Renal cortex interstitium (tissue), 11 donors: ENCODE data around the gene TBC1D9B. TPM values are rescaled to one million over a fixed set of nuclear protein-coding genes. Genes with fewer than 3 reads are reported as not detected.
A peak's percentile ranks its signal among the peaks of the same experiment; 100 is the strongest.

ENCODE experiments used
- DNase-seq, 11 donors: peaks; one replicate each; pipeline ENCODE4 v3.0.0-alpha.2; 2013; ENCODE audit warnings: low read depth in 9 of 11, low spot score in 4 of 11; ENCODE audit errors: extremely low read depth in 1 of 11
- polyA plus RNA-seq, 3 donors: library from polyadenylated mRNA; unstranded; fragments of 120-200 nt; gene quantifications; one replicate each; pipeline ENCODE4 v1.2.1, GENCODE V29; 2013; ENCODE audit not compliant: insufficient read length in 3 of 3

Gene TBC1D9B
- polyA plus RNA-seq, 3 donors, result 81.6 to 121 (median 111) TPM

- DNase-seq, result no peak
Measured at GRCh38 chr5:179833056-179833708, 74.5 kb downstream of the TBC1D9B start.

GRCh38 chr5:179832039-179832745, 75.5 kb downstream of the TBC1D9B start:
- DNase-seq, result no peak

- DNase-seq, result no peak
Measured at GRCh38 chr5:179830818-179831468, 76.8 kb downstream of the TBC1D9B start.

- no peak for DNase-seq
Measured at GRCh38 chr5:179829732-179830435, 77.8 kb downstream of the TBC1D9B start.

GRCh38 chr5:179828756-179829421, 78.8 kb downstream of the TBC1D9B start:
- DNase-seq, result no peak

GRCh38 chr5:179827680-179828079, 80.0 kb downstream of the TBC1D9B start:
- no peak for DNase-seq

- DNase-seq, result no peak
Measured at GRCh38 chr5:179825655-179826182, 82.0 kb downstream of the TBC1D9B start.

GRCh38 chr5:179824745-179825112, 83.0 kb downstream of the TBC1D9B start:
- DNase-seq, result no peak

- no peak for DNase-seq
Measured at GRCh38 chr5:179823937-179824744, 83.6 kb downstream of the TBC1D9B start.

GRCh38 chr5:179822444-179822990, 85.2 kb downstream of the TBC1D9B start:
- DNase-seq, result no peak

- no peak for DNase-seq
Measured at GRCh38 chr5:179822059-179822432, 85.7 kb downstream of the TBC1D9B start.

GRCh38 chr5:179821298-179822058, 86.2 kb downstream of the TBC1D9B start:
- peak in 10 of 11 donors; percentile 76 to 90 (median 84) for DNase-seq

GRCh38 chr5:179820483-179821297, 87.0 kb downstream of the TBC1D9B start, which contains the start of gene SQSTM1:
TSS of gene SQSTM1 (plus strand) at chr5:179820905. CDS start at chr5:179820937, 32 bp downstream.
- peak in 8 of 11 donors; percentile 72 to 88 (median 81) for DNase-seq

- no peak for DNase-seq
Measured at GRCh38 chr5:179820127-179820482, 87.6 kb downstream of the TBC1D9B start.

GRCh38 chr5:179819296-179820126, 88.2 kb downstream of the TBC1D9B start:
- DNase-seq, result no peak
